Activated gamma-delta T cell treated with Interleukin-2 at 50 U/mL for 16 hours (primary cell): ENCODE results near the gene ASMTL.
"Not testable (repeated sequence)": the region's sequence is repeated elsewhere in the genome, so short reads cannot be mapped to it uniquely, and the experiment has no call there.

Source experiments
- DNase-seq: peaks from one replicate; pipeline ENCODE4 v3.0.0-alpha.2; 2020

ASMTL gene

GRCh38 chrX:1481636-1482529, 29.2 kb upstream of the ASMTL start:
- peak; percentile 69 for DNase-seq

- no peak for DNase-seq
Observed at GRCh38 chrX:1480082-1480785, 27.5 kb upstream of the ASMTL start.

- no peak for DNase-seq
Observed at GRCh38 chrX:1477801-1478458, 25.2 kb upstream of the ASMTL start.

- DNase-seq = no peak
Observed at GRCh38 chrX:1477229-1477628, 24.5 kb upstream of the ASMTL start.

GRCh38 chrX:1476682-1477081, 24.0 kb upstream of the ASMTL start:
- DNase-seq = no peak

GRCh38 chrX:1475881-1476280, 23.2 kb upstream of the ASMTL start:
- no peak for DNase-seq

GRCh38 chrX:1475481-1475880, 22.8 kb upstream of the ASMTL start:
- no peak for DNase-seq

GRCh38 chrX:1474593-1474992, 21.9 kb upstream of the ASMTL start:
- not testable (repeated sequence) for DNase-seq

- peak; percentile 2 for DNase-seq
Observed at GRCh38 chrX:1472975-1473374, 20.3 kb upstream of the ASMTL start.

- DNase-seq = peak; percentile 74
Observed at GRCh38 chrX:1468250-1468772, 15.6 kb upstream of the ASMTL start.

GRCh38 chrX:1466971-1467561, 14.4 kb upstream of the ASMTL start:
- DNase-seq = peak; percentile 33

- peak; percentile 4 for DNase-seq
Observed at GRCh38 chrX:1466232-1466661, 13.5 kb upstream of the ASMTL start.

- peak; percentile 3 for DNase-seq
Observed at GRCh38 chrX:1465286-1466231, 12.8 kb upstream of the ASMTL start.

- peak; percentile 11 for DNase-seq
Observed at GRCh38 chrX:1464971-1465285, 12.2 kb upstream of the ASMTL start.

- DNase-seq = peak; percentile 35
Observed at GRCh38 chrX:1464041-1464970, 11.6 kb upstream of the ASMTL start.

- peak; percentile 3 for DNase-seq
Observed at GRCh38 chrX:1463581-1463980, 10.9 kb upstream of the ASMTL start.

GRCh38 chrX:1462596-1463251, 10.0 kb upstream of the ASMTL start:
- DNase-seq = peak; percentile 71

GRCh38 chrX:1462110-1462509, 9.4 kb upstream of the ASMTL start:
- no peak for DNase-seq

- no peak for DNase-seq
Observed at GRCh38 chrX:1455948-1456280, 3.2 kb upstream of the ASMTL start.
